Mucosa of rectum (tissue), 2 donors: ENCODE data around the gene LRP5.
A peak's percentile ranks its signal among the peaks of the same experiment; 100 is the strongest.

Experiments
- H3K27ac ChIP-seq, 2 donors: one replicate each; pipeline ENCODE4 v1.7.0; 2013; ENCODE audit warnings: inconsistent platforms in 2 of 2, low read depth in 2 of 2, low read length in 2 of 2
- H3K27me3 ChIP-seq, 2 donors: one replicate each; pipeline ENCODE4 v1.7.0; 2013; ENCODE audit warnings: low read length in 2 of 2; ENCODE audit not compliant: control insufficient read depth in 2 of 2, insufficient read depth in 2 of 2
- H3K36me3 ChIP-seq, 2 donors: one replicate each; pipeline ENCODE4 v1.7.0; 2013; ENCODE audit warnings: low read length in 2 of 2; ENCODE audit not compliant: control insufficient read depth in 2 of 2, insufficient read depth in 2 of 2
- H3K4me1 ChIP-seq, 2 donors: one replicate each; pipeline ENCODE4 v1.7.0; 2013; ENCODE audit warnings: low read length in 2 of 2, mild to moderate bottlenecking in 1 of 2; ENCODE audit not compliant: control insufficient read depth in 2 of 2, insufficient read depth in 2 of 2
- H3K4me3 ChIP-seq, 2 donors: one replicate each; pipeline ENCODE4 v1.7.0; 2013; ENCODE audit warnings: low read length in 2 of 2
- H3K9ac ChIP-seq, 2 donors: one replicate each; pipeline ENCODE4 v1.7.0; 2013; ENCODE audit warnings: low read length in 2 of 2, low read depth in 1 of 2, mild to moderate bottlenecking in 1 of 2
- H3K9me3 ChIP-seq, 2 donors: one replicate each; pipeline ENCODE4 v1.7.0; 2013; ENCODE audit warnings: low read length in 2 of 2; ENCODE audit not compliant: control insufficient read depth in 2 of 2
- donor health status: healthy.
- donor health status: Normal muscosa, but diverticular disease.

The LRP5 gene

DNA sequence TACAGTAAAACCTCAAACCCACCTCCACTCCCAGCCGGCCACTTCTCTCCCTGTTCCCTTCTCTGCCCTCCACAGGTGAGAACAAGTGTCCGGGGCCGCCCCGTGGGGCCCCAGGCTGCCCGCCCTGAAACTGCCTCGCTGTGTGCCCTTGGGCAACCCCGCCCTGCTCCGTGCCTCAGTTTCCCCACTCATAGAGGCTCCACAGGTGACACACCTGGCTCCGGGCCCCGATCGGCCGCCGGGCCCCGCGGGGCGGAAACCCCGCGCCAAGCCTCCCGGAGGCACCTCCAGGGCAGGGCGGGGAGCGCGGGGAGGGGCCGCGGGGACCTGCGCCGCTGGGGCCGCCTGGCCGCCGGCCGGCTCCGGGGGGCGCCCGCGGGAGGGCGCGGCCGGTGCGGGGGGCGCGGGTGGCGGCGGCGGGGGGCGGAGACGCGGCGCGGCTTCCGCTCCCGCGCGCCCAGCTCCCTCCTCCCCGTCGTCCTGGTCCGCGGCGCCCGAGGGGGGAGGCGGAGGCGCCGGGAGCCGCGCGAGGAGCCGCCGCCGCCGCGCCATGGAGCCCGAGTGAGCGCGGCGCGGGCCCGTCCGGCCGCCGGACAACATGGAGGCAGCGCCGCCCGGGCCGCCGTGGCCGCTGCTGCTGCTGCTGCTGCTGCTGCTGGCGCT is at the start of gene LRP5:
Gene LRP5 (plus strand): TSS at position 475 of the 663 bp plus-strand sequence. CDS start 124 bp downstream, at position 599.
- peaks cover 31 to 33% of the 10 kb centered on the region in 2 donors for H3K4me1 ChIP-seq
- peak within 1 kb of the TSS; percentile 79 to 82 for H3K4me3 ChIP-seq
- no peaks in the 10 kb centered on the region for H3K36me3 ChIP-seq
- peak within 1 kb of the TSS; percentile 70 to 79 for H3K9ac ChIP-seq
- H3K27ac ChIP-seq = peak within 1 kb of the TSS; percentile 69 to 78
- no peaks in the 10 kb centered on the region for H3K27me3 ChIP-seq
- no peaks in the 10 kb centered on the region for H3K9me3 ChIP-seq

- Histone ChIP-seq H3K4me1 (peaks cover 5 to 20% of the 10 kb centered on the region in 2 donors), H3K27ac (no peak overlapping the region), H3K4me3 (no peak overlapping the region), H3K9ac (no peak overlapping the region), H3K27me3 (no peaks in the 10 kb centered on the region), H3K9me3 (no peaks in the 10 kb centered on the region), H3K36me3 (peaks cover 61 to 72% of the 10 kb centered on the region in 2 donors)
These were observed 48.9 kb upstream of the LRP5 start for GRCh38 chr11:68263444-68264035.

GRCh38 chr11:68264244-68264643 is 48.1 kb upstream of the LRP5 start:
- H3K4me3 ChIP-seq = no peak overlapping the region
- H3K27me3 ChIP-seq = no peaks in the 10 kb centered on the region
- H3K4me1 ChIP-seq = peaks cover 6 to 21% of the 10 kb centered on the region in 2 donors
- no peaks in the 10 kb centered on the region for H3K9me3 ChIP-seq
- no peak overlapping the region for H3K27ac ChIP-seq
- H3K36me3 ChIP-seq = peaks cover 61 to 74% of the 10 kb centered on the region in 2 donors
- no peak overlapping the region for H3K9ac ChIP-seq

DNA sequence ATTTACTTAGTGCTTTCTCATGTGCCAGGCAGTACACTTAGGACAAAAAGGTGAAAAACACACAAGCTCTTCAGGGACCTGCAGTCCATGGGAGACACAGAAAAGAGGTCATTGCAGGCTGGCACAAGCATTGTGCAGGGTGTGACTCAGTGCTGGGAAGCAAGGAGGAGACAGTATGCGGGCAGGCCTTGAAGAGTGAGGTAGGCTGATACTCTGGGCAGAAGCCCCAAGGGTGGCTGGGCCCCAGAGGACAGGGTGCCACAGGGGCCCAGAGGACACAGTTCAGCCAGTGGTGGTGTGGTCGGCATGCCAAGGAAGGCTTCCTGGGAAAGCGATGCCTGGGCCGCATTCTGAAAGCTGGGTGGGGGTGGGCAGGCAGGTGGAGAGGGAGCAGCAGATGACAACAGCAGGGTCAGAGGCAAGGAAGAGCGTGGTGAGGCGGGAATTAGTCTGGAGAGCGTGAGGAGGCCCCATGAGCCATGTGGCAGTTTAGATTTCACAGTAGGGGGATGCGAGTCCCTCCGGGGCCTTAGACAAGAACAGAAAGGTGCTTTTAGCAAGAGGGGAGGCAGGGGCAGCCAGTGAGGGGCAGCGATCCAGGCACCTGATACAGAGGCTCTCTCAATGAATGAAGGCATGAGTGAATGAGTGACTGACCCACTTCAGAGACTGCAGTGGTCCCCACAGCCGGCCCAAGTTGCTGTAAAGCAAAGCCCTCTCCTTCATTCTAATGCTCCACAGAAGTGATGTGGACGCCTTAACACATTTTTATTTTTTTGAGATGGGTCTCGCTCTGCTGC is 47.5 kb upstream of the LRP5 start:
- peak overlapping the region in 1 of 2 donors; percentile 9 for H3K27ac ChIP-seq
- H3K9me3 ChIP-seq = no peaks in the 10 kb centered on the region
- no peak overlapping the region for H3K9ac ChIP-seq
- peaks cover 12 to 27% of the 10 kb centered on the region in 2 donors for H3K4me1 ChIP-seq
- no peak overlapping the region for H3K4me3 ChIP-seq
- H3K36me3 ChIP-seq = peaks cover 61 to 76% of the 10 kb centered on the region in 2 donors
- H3K27me3 ChIP-seq = no peaks in the 10 kb centered on the region

DNA sequence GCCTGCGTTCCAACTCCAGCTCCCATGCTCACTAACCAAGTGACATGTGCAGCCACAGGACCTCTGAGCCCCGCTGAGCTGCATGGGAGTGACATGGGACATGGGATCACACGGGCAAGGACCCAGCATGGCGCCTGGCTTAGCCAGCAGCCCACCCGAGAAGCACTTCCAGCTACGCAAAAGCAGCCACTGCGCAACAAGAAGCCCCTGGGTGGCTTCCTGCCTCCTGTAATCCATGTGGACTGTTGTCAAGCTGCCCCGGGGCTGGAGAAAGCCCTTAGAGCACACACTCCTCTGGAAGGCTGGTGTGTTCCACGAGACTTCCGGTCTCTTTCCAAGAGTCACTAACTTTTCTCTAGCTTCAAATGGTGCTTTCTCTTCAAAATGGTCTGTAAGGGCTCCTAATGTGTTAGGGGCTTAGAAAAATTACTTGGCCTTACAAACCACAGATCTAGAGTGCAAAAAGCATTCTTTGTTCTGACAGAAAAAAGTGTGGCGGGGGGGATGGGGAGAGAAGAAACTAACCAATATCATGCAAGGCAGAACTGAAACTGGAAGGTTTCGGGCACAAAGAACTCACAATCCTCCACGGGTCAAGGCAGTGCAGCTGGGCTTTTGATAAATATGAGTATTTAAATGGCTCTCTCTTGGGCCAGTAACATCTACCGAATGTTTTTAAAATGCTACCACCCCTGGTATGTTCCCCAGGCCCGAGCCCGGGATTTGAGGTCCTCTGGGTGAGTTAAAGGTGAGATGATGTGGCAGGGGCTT is 46.1 kb upstream of the LRP5 start:
- H3K4me3 ChIP-seq = no peak overlapping the region
- H3K27ac ChIP-seq = peak overlapping the region; percentile 23 to 77
- H3K9ac ChIP-seq = peak overlapping the region in 1 of 2 donors; percentile 14

GRCh38 chr11:68266936-68267880 is 45.2 kb upstream of the LRP5 start:
- H3K27ac ChIP-seq = peak overlapping the region; percentile 23 to 77
- no peak overlapping the region for H3K4me3 ChIP-seq
- no peaks in the 10 kb centered on the region for H3K9me3 ChIP-seq
- H3K27me3 ChIP-seq = no peaks in the 10 kb centered on the region
- peaks cover 44 to 60% of the 10 kb centered on the region in 2 donors for H3K36me3 ChIP-seq
- peaks cover 25 to 38% of the 10 kb centered on the region in 2 donors for H3K4me1 ChIP-seq
- peak overlapping the region in 1 of 2 donors; percentile 14 for H3K9ac ChIP-seq

More for the DNA sequence above, 46.1 kb upstream of the LRP5 start:
- no peaks in the 10 kb centered on the region for H3K27me3 ChIP-seq
- H3K9me3 ChIP-seq = no peaks in the 10 kb centered on the region
- H3K4me1 ChIP-seq = peaks cover 25 to 38% of the 10 kb centered on the region in 2 donors
- peaks cover 53 to 69% of the 10 kb centered on the region in 2 donors for H3K36me3 ChIP-seq

- H3K9me3 ChIP-seq = no peaks in the 10 kb centered on the region
- H3K36me3 ChIP-seq = peaks cover 38 to 53% of the 10 kb centered on the region in 2 donors
- peaks cover 25 to 40% of the 10 kb centered on the region in 2 donors for H3K4me1 ChIP-seq
- H3K9ac ChIP-seq = no peak overlapping the region
- no peaks in the 10 kb centered on the region for H3K27me3 ChIP-seq
- H3K27ac ChIP-seq = no peak overlapping the region
- no peak overlapping the region for H3K4me3 ChIP-seq
These were observed 44.5 kb upstream of the LRP5 start for GRCh38 chr11:68267881-68268240.

DNA sequence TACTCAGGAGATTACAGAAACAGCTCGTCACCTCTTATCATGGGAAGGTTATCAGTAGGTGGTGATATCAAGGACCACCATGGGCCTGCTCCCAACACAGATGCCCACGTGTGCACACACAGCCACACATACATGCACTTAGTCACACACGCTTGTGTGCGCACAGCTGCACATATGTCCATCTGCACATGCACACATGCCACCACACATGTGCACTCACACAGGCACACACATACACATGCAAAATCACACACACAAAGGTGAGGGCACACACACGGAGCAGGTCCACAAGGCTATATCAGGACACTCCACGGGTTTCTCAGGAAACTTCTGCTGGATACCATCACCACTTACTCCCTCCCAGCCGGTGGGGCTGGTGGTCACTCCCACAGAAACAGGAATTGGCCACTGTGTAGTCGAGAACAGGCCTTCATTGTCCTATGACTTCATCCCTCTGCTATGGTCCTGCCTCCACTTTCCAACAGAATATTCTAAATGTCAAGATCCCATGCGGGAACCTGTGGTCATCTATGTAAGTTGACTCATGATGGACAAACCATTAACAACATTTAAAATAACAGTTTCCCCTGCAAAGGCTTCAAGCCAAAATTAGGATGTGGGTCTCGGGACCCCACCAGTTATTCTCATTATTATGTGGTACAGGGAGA is 42.8 kb upstream of the LRP5 start:
- Histone ChIP-seq H3K27me3 (no peaks in the 10 kb centered on the region), H3K36me3 (peaks cover 26 to 41% of the 10 kb centered on the region in 2 donors), H3K9me3 (no peaks in the 10 kb centered on the region), H3K9ac (peak overlapping the region in 1 of 2 donors; percentile 94), H3K4me3 (peak overlapping the region in 1 of 2 donors; percentile 1), H3K27ac (peak overlapping the region in 1 of 2 donors; percentile 99), H3K4me1 (peaks cover 25 to 44% of the 10 kb centered on the region in 2 donors)
